Stimulated activated CD4-positive, alpha-beta T cell treated with anti-CD3 and anti-CD28 coated beads, Interleukin-1b, Interleukin-23, amount 100 ng/mL, for 4 hours (primary cell): Measurements from ENCODE around the gene CEP63.
"Not testable (repeated sequence)": the region's sequence is repeated elsewhere in the genome, so short reads cannot be mapped to it uniquely, and the experiment has no call there.

ENCODE experiments used
- DNase-seq, 2 donors: peaks; one replicate each; pipeline ENCODE4 v3.0.0-alpha.2; 2020; ENCODE audit warnings: low read depth in 2 of 2

The CEP63 gene

DNA sequence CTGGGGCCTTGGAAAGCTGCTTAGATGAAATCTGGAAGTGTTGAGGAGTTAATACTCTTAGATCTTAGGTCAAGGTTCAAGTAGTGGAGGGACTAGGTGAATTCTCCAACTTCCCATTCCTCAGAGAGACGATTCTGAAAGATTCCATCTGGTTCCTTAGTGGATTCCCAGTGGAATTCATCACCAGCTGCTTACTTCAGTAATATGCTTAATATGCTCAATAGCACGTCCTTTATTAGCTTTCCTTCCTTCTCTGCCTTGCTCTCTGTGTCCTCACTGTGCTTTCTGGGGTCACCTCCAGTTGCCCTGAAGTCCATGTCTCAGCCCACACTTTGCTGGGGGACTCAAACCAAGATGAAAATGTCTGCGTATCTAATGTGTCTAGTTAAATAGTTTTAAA is 31.0 kb downstream of the CEP63 start:
- no peak for DNase-seq

DNA sequence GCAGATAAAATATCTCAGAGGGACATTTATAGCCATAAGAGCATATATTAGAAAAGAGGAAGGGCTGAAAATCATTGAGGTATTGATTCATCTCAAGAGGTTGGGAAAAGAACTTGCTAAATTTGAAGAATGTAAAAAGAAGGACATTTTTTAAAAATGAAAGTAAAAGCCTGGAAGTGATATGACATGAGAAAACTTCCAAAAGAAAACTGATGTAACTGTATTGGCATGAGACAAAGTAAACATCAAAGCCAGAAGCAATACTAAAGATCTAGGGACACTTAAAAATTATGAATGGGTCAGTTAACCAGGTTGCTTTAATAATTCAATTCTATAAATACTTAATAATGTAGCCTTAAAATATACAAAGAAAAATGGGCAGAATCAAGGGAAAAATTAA is 31.9 kb downstream of the CEP63 start:
- DNase-seq: no peak

DNA sequence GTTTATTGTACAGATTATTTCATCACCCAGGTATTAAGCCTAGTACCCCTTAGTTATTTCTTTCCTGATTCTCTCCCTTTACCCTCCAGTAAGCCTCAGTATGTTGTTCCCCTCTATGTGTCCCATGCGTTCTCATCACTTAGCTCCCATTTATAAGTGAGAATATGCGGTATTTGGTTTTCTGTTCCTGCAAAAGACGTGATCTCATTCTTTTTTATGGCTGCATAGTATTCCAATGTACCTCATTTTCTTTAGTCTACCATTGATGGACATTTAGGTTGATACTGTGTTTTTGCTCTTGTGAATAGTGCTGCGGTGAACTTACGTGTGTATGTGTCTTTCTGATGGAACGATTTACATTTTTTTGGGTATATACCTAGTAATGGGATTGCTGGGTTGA is 36.7 kb downstream of the CEP63 start:
- DNase-seq: no peak

- no peak for DNase-seq
These were observed 39.4 kb downstream of the CEP63 start for GRCh38 chr3:134525293-134525692.

GRCh38 chr3:134526319-134526718 is 40.5 kb downstream of the CEP63 start:
- no peak for DNase-seq

- DNase-seq: no peak
These were observed 41.2 kb downstream of the CEP63 start for GRCh38 chr3:134527037-134527436.

GRCh38 chr3:134527538-134528186 is 41.8 kb downstream of the CEP63 start:
- no peak for DNase-seq

DNA sequence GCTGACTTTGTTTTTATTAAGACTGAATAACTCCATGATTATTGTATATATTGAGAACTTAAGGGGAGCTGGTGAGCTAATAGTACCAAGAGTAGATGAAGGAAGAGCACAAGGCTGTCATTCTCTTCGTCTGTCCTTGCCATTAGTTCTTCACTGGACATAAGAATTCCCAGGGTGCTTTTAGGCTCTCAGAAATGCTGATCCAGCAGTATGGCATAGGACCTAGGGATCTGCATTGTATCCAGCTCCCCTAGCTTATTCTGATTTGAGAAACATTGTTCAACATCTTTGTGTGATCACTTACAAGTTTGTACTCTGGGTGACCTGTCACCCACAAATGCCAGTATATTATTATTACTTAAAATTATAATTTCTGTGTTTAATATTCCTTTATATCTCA is 47.6 kb downstream of the CEP63 start:
- DNase-seq: no peak

DNA sequence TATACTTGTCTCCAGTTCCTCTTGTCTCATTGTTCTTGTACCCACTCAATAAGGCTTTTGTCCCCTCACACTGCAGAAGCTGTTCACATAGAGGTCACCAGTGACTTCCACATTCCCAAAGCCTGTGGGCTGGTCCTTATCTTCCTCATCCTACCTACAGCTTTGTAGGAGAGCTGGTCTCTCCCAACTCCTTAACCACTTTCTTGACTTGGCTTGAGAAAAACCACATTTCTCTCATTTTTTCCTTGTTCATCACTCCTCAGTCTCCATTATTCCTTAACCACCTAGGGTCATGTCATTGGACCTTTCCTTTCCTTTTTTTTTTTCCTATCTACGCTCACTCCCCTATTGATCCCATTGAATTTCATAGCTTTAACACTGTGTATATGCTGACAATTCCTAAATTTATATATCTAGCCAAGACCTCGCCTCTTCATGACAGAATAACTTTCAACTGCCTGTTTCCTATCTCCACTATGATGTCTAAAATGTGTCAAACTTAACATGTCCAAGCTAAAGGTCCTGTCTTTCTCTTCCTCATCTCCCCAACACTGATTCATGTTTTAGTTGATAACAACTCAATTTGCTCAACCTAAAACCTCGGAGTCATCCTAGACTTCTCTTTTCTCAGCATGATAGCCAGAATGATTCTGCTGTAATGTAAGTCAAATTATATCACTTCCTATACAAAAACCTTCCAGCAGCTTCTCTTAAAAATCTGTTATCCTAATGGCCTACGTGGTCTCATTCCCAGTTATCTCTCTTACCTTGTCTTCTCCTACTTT is 49.5 kb downstream of the CEP63 start:
- no peak for DNase-seq

- no peak for DNase-seq
These were observed 50.9 kb downstream of the CEP63 start for GRCh38 chr3:134536781-134537180.

GRCh38 chr3:134542287-134542958 is 56.6 kb downstream of the CEP63 start:
- no peak for DNase-seq

- no peak for DNase-seq
These were observed 57.3 kb downstream of the CEP63 start for GRCh38 chr3:134543113-134543512.

DNA sequence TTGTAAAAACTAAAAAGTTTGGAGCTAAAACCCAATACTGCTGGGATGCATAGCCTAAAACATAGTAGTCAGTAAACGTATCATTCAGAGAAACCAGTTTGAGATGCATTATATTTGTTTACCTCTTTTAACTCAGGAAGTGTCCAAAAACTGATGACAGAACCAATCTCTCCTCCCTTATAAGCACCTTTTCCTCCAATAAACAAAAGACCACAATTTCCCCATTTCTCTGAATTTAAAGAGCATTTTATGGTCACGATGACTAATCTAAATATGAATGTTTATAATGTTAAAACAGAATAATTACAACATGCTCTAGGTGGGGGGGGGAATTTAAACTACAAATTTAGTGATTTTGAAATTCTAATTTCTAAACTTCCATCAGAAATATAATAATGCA is 58.5 kb downstream of the CEP63 start:
- DNase-seq: no peak

- not testable (repeated sequence) for DNase-seq
These were observed 58.9 kb downstream of the CEP63 start for GRCh38 chr3:134544783-134545182.

GRCh38 chr3:134545818-134546217 is 60.0 kb downstream of the CEP63 start:
- DNase-seq: no peak

DNA sequence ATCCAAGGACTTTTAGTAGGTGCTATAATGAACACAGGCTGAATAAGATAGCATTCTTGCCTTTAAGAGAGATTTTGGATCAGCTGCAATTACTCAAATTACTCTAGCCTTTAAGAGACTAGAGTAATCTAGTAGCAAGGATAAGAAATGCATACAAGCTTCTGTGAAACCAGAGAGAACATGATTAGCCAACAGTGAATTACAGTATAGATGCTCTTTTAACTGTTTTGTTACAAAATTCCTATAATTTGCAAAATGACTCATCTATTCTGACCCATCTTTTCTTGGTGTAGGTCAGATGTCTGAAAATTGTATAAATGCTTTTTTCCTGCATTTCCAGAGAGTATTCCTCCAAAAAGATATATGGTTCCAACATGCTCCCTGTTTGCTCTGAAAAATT is 66.9 kb downstream of the CEP63 start:
- DNase-seq: no peak

DNA sequence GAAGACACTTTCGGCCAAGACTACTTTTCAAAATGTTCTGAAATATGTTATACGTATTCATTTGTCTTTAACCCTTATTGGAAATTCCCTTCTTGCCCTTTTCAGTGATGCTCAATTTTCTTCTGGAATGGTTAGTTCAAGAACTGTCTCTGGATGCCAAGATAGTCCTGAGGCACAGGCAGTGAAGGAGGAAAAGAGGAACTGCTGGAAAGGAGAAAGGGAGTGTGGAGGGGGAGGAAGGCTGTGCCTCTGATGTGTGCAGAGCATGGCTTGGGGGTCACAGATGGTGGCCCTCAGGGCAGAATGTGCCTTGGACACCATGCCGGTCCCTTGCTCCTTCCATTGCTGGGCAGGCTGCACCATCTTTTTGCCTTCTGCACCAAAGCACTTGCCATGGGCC is 73.7 kb downstream of the CEP63 start:
- no peak for DNase-seq

- no peak for DNase-seq
These were observed 76.2 kb downstream of the CEP63 start for GRCh38 chr3:134562055-134562454.

GRCh38 chr3:134563601-134564000 is 77.7 kb downstream of the CEP63 start:
- DNase-seq: no peak

- DNase-seq: no peak
These were observed 79.1 kb downstream of the CEP63 start for GRCh38 chr3:134564991-134565390.

DNA sequence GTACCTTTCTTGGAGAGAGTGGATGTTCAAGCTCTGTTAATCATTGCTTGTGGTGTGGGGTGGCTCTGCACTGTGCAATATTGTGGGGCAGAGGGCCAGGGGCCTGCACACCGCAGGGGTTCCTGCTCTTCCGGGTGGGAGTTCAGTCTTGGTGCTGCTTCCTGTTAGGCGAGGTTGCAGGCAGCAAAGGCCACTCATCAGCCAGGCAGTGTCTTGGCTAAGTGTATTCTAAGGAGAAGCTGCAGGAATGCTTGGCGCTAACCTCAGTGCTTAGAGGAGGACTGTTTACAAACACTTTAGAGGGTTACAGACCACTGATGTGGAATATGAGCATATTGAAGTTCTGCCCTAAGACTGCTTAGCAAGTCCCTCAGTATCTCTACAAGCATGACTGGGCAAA is 81.7 kb downstream of the CEP63 start:
- DNase-seq: no peak

- DNase-seq: no peak
These were observed 82.9 kb downstream of the CEP63 start for GRCh38 chr3:134568790-134569189.

DNA sequence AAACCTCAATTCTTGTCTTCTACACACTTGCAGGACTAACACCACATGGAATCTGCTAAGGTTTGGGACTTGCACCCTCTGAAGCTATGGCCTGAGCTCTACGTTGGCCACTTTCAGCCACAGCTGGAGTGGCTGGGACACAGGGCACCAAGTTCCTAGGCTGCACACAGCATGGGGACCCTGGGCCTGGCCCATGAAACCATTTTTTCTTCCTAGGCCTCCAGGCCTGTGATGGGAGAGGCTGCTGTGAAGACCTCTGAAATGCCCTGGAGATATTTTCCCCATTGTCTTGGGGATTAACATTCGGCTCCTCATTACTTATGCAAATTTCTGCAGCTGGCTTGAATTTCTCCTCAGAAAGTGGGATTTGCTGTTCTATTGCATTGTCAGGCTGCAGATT is 84.0 kb downstream of the CEP63 start:
- not testable (repeated sequence) for DNase-seq
